ENCODE measurements around the gene CYP2A13.
A peak's percentile ranks its signal among the peaks of the same experiment; 100 is the strongest.
"Not testable (repeated sequence)": the region's sequence is repeated elsewhere in the genome, so short reads cannot be mapped to it uniquely, and the experiment has no call there.

The CYP2A13 gene

GRCh38 chr19:41127801-41128300 is 39.6 kb downstream of the CYP2A13 start:
- Mint-ChIP-seq H3K27me3 (peaks cover 24% of the 10 kb centered on the region), H3K4me3 (peak overlapping the region; percentile 66)
- H3K9me3 Mint-ChIP-seq, H3K36me3 Mint-ChIP-seq, H3K4me1 Mint-ChIP-seq, H3K27ac Mint-ChIP-seq: not testable (repeated sequence)
- peak; percentile 65 to 68 for DNase-seq (ENCODE audit: low spot score in 2 of 2)
- ATAC-seq (ENCODE audit: low read depth) = peak; percentile 99

- Mint-ChIP-seq H3K36me3 (no peaks in the 10 kb centered on the region), H3K27me3 (peaks cover 30% of the 10 kb centered on the region), H3K4me3 (no peak overlapping the region), H3K27ac (no peak overlapping the region), H3K4me1 (peaks cover 9% of the 10 kb centered on the region), H3K9me3 (no peaks in the 10 kb centered on the region)
- ATAC-seq (ENCODE audit: low read depth) (no peak), DNase-seq (ENCODE audit: low spot score in 2 of 2) (no peak)
Measured at GRCh38 chr19:41128692-41129091, 40.4 kb downstream of the CYP2A13 start.

GRCh38 chr19:41131186-41131585 is 42.9 kb downstream of the CYP2A13 start:
- no peak overlapping the region for H3K27ac Mint-ChIP-seq
- peaks cover 3% of the 10 kb centered on the region for H3K36me3 Mint-ChIP-seq
- H3K4me1 Mint-ChIP-seq = peaks cover 12% of the 10 kb centered on the region
- H3K4me3 Mint-ChIP-seq = no peak overlapping the region
- ATAC-seq (ENCODE audit: low read depth) = no peak
- H3K9me3 Mint-ChIP-seq = no peaks in the 10 kb centered on the region
- H3K27me3 Mint-ChIP-seq = peaks cover 32% of the 10 kb centered on the region
- no peak for DNase-seq (ENCODE audit: low spot score in 2 of 2)

- Mint-ChIP-seq H3K36me3 (peaks cover 3% of the 10 kb centered on the region), H3K27me3 (peaks cover 35% of the 10 kb centered on the region), H3K4me1 (peaks cover 6% of the 10 kb centered on the region), H3K4me3 (no peak overlapping the region), H3K9me3 (no peaks in the 10 kb centered on the region), H3K27ac (no peak overlapping the region)
- ATAC-seq (ENCODE audit: low read depth) = no peak
- DNase-seq (ENCODE audit: low spot score in 2 of 2) = no peak
Measured at GRCh38 chr19:41133260-41133659, 45.0 kb downstream of the CYP2A13 start.

GRCh38 chr19:41134616-41135015 is 46.4 kb downstream of the CYP2A13 start:
- peaks cover 3% of the 10 kb centered on the region for H3K36me3 Mint-ChIP-seq
- ATAC-seq (ENCODE audit: low read depth) (no peak), DNase-seq (ENCODE audit: low spot score in 2 of 2) (no peak)
- peaks cover 4% of the 10 kb centered on the region for H3K4me1 Mint-ChIP-seq
- H3K27me3 Mint-ChIP-seq = peaks cover 32% of the 10 kb centered on the region
- peak overlapping the region; percentile 64 for H3K4me3 Mint-ChIP-seq
- no peaks in the 10 kb centered on the region for H3K9me3 Mint-ChIP-seq
- H3K27ac Mint-ChIP-seq = no peak overlapping the region

GRCh38 chr19:41135390-41136384 is 47.4 kb downstream of the CYP2A13 start:
- H3K9me3 Mint-ChIP-seq, H3K4me1 Mint-ChIP-seq, H3K36me3 Mint-ChIP-seq, H3K27ac Mint-ChIP-seq: not testable (repeated sequence)
- ATAC-seq (ENCODE audit: low read depth) (peak; percentile 100), DNase-seq (ENCODE audit: low spot score in 2 of 2) (peak in 1 of 2 donors; percentile 40)
- H3K4me3 Mint-ChIP-seq = peak overlapping the region; percentile 75
- H3K27me3 Mint-ChIP-seq = peaks cover 30% of the 10 kb centered on the region

GRCh38 chr19:41136636-41137455 is 48.6 kb downstream of the CYP2A13 start:
- H3K9me3 Mint-ChIP-seq = no peaks in the 10 kb centered on the region
- H3K27me3 Mint-ChIP-seq = peaks cover 23% of the 10 kb centered on the region
- H3K4me1 Mint-ChIP-seq = peaks cover 4% of the 10 kb centered on the region
- no peak overlapping the region for H3K27ac Mint-ChIP-seq
- no peak overlapping the region for H3K4me3 Mint-ChIP-seq
- H3K36me3 Mint-ChIP-seq = peaks cover 3% of the 10 kb centered on the region
- ATAC-seq (ENCODE audit: low read depth) (no peak), DNase-seq (ENCODE audit: low spot score in 2 of 2) (no peak)

- no peaks in the 10 kb centered on the region for H3K4me1 Mint-ChIP-seq
- no peaks in the 10 kb centered on the region for H3K9me3 Mint-ChIP-seq
- no peaks in the 10 kb centered on the region for H3K27me3 Mint-ChIP-seq
- H3K4me3 Mint-ChIP-seq = no peak overlapping the region
- DNase-seq (ENCODE audit: low spot score in 2 of 2) (peak; percentile 71 to 72), ATAC-seq (ENCODE audit: low read depth) (peak; percentile 92)
- H3K36me3 Mint-ChIP-seq = no peaks in the 10 kb centered on the region
- H3K27ac Mint-ChIP-seq = no peak overlapping the region
Measured at GRCh38 chr19:41144403-41144802, 56.2 kb downstream of the CYP2A13 start.

All from memory B cell (primary cell).